K562 (cell line): Measurements from ENCODE around the gene ALDOC. TPM values are rescaled to one million over a fixed set of nuclear protein-coding genes. Genes with fewer than 3 reads are reported as not detected.
A peak's percentile ranks its signal among the peaks of the same experiment; 100 is the strongest.

ENCODE experiments used
- CBFA2T3 ChIP-seq: fragments of 450-650 bp; IDR thresholded peaks from 2 replicates; pipeline ENCODE4 v1.6.1; 2017
- CEBPG ChIP-seq, 3 experiments: fragments of 200-800 bp in 1 of 3; sonication (Bioruptor generic) in 1 of 3; sonication (generic) in 1 of 3; formaldehyde crosslinking in 1 of 3; IDR thresholded peaks in 2 of 3; conservative IDR thresholded peaks in 1 of 3; 2 replicates each; pipeline versions ENCODE4 v1.6.1 to v1.8.0; 2016 to 2022; ENCODE audit warnings: missing compliant biosample characterization in 2 of 3, missing genetic modification characterization in 2 of 3, mild to moderate bottlenecking in 1 of 3, missing genetic modification reagents in 1 of 3
- CREB1 ChIP-seq, 2 experiments: sonication (generic) in 1 of 2; formaldehyde crosslinking in 1 of 2; IDR thresholded peaks; 2 replicates each; pipeline versions ENCODE4 v1.6.1 to v1.8.0; 2012 to 2022; ENCODE audit warnings: inconsistent platforms in 1 of 2, mild to moderate bottlenecking in 1 of 2, missing genetic modification reagents in 1 of 2, moderate library complexity in 1 of 2
- FOXJ2 ChIP-seq: fragments of 200-800 bp; sonication (Bioruptor generic); IDR thresholded peaks from 2 replicates; pipeline ENCODE4 v1.6.1; 2016; ENCODE audit warnings: missing genetic modification characterization, missing compliant biosample characterization
- HEY1 ChIP-seq: fragments of 250-450 bp; sonication (Bioruptor Pico); IDR thresholded peaks from 2 replicates; pipeline ENCODE4 v1.5.0; 2020; ENCODE audit warnings: mild to moderate bottlenecking, moderate library complexity, borderline replicate concordance
- KAT8 ChIP-seq: fragments of 450-650 bp; IDR thresholded peaks from 2 replicates; pipeline ENCODE4 v1.6.1; 2016; ENCODE audit warnings: low read depth, mild to moderate bottlenecking
- MAFF ChIP-seq: IDR thresholded peaks from 2 replicates; pipeline ENCODE4 v1.6.1; 2012; ENCODE audit warnings: low read length, improper control_type of control experiment
- MAFG ChIP-seq: fragments of 450-650 bp; conservative IDR thresholded peaks from 2 replicates; pipeline ENCODE4 v1.6.1; 2016; ENCODE audit warnings: missing genetic modification characterization, missing compliant biosample characterization
- MAZ ChIP-seq, 2 experiments: fragments of 450-650 bp in 1 of 2; sonication (generic) in 1 of 2; formaldehyde crosslinking; IDR thresholded peaks in 1 of 2; conservative IDR thresholded peaks in 1 of 2; 2 replicates each; pipeline versions ENCODE4 v1.4.0 to v1.5.0; 2020; ENCODE audit warnings: mild to moderate bottlenecking in 1 of 2, missing genetic modification reagents in 1 of 2
- MTA1 ChIP-seq: fragments of 450-650 bp; IDR thresholded peaks from 2 replicates; pipeline ENCODE4 v1.6.1; 2017; ENCODE audit warnings: borderline replicate concordance
- RBBP5 ChIP-seq: fragments of 200-600 bp; sonication (generic); IDR thresholded peaks from 2 replicates; pipeline ENCODE4 v1.6.1; 2012; ENCODE audit warnings: borderline replicate concordance, mild to moderate bottlenecking, low read length, control low read depth, inconsistent platforms; ENCODE audit not compliant: insufficient read depth, poor library complexity, severe bottlenecking
- RBM15 ChIP-seq: fragments of 200-400 bp; formaldehyde crosslinking; IDR thresholded peaks from 2 replicates; pipeline ENCODE4 v1.6.1; 2018; ENCODE audit warnings: mild to moderate bottlenecking, low read length, moderate library complexity; ENCODE audit not compliant: insufficient read depth
- RFX7 ChIP-seq: fragments of 250-450 bp; sonication (Bioruptor Pico); IDR thresholded peaks from 2 replicates; pipeline ENCODE4 v1.5.1; 2021; ENCODE audit warnings: mild to moderate bottlenecking
- SMAD3 ChIP-seq: fragments of 450-650 bp; formaldehyde crosslinking; conservative IDR thresholded peaks from 2 replicates; pipeline ENCODE4 v1.4.0; 2020; ENCODE audit warnings: mild to moderate bottlenecking
- SMARCA4 ChIP-seq: fragments of 450-650 bp; IDR thresholded peaks from 2 replicates; pipeline ENCODE4 v1.6.1; 2016
- TAF7 ChIP-seq: fragments of 450-650 bp; IDR thresholded peaks from 2 replicates; pipeline ENCODE4 v1.6.1; 2016; ENCODE audit warnings: missing genetic modification characterization, missing compliant biosample characterization
- ZNF133 ChIP-seq: fragments of 250-450 bp; sonication (Bioruptor Pico); IDR thresholded peaks from 2 replicates; pipeline ENCODE4 v1.4.0; 2020; ENCODE audit warnings: mild to moderate bottlenecking
- ZNF507 ChIP-seq: conservative IDR thresholded peaks from 2 replicates; pipeline ENCODE4 v1.6.1; 2017; ENCODE audit warnings: missing genetic modification characterization, missing compliant biosample characterization
- polyA plus RNA-seq, 8 experiments: library from polyadenylated mRNA; depleted of rRNA in 4 of 8; stranded (reverse) in 5 of 8; unstranded in 3 of 8; fragments of >200 nt; fragmentation: Nextera tagmentation in 2 of 8; fragmentation: Illumina TruSeq in 1 of 8; extraction: Ambion mirVana in 2 of 8; extraction: Trizol in 1 of 8; gene quantifications; 2 replicates each; pipeline versions ENCODE4 v1.2.1 to v1.2.3, GENCODE V29; 2011 to 2014; ENCODE audit warnings: inconsistent platforms in 1 of 8, missing spikeins in 1 of 8
- total RNA-seq, 7 experiments: library from RNA; depleted of rRNA in 6 of 7; stranded (reverse); fragments of >200 nt in 6 of 7; fragmentation: Illumina TruSeq in 2 of 7; extraction: Trizol in 2 of 7; gene quantifications; 2 replicates each; pipeline versions ENCODE4 v1.2.1 to v1.2.3, GENCODE V29; 2011 to 2021; ENCODE audit warnings: low replicate concordance in 1 of 7
- TF ChIP-seq, protein P1 (sequence below): fragments of 450-650 bp; formaldehyde crosslinking; IDR thresholded peaks from 2 replicates; pipeline ENCODE4 v1.4.0; 2020; ENCODE audit warnings: mild to moderate bottlenecking, moderate library complexity
- TF ChIP-seq, protein P2 (sequence below): IDR thresholded peaks from 2 replicates; pipeline ENCODE4 v1.6.1; 2011; ENCODE audit warnings: borderline replicate concordance, low read depth, mild to moderate bottlenecking, moderate library complexity, low read length; ENCODE audit not compliant: insufficient read depth, poor library complexity, severe bottlenecking

The ALDOC gene
- total and polyA plus RNA-seq, 9 of the 15 experiments (the other 6 are each of a cell fraction or from before 2014, with no cell fraction given) = 43.2 to 263 (median 99.2) TPM

DNA sequence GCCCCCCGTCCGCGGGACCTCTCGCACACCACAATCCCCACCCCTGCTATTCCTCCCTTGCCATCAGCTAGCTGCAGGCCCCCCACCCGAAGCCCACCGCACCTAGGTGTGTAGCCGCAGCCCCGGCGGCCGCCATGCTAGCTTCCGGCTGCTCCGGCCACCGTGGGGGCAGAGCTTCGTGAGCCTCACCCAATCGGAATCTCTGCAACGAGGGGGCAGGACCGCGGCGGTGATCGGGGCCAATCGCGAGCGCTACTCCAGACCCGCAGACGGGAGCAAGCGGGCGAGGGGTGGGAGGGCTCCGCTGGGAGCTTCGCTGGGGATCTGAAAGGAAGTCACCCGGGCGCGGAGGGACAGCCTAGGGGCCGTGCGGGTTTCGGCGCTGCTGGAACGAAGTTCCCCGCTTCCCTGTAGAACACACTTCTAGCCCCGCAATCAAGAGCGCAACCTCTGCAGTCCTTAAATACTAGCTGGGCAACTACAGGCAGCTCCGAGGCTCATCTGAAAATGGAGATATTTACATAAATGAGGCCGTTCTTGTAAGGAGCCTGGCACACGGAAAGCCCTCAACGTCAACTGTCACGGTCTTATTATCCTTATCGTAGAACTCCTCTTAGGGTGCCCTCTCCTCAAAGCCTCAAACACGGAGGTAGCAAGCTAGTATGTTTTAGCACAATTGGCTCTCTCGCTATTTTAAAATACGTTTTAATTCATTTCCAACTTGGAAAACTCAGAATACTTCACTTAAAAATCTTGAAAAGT lies 5.2 kb downstream of the ALDOC start, which contains the start of gene PIGS (continued):
- TF ChIP-seq CEBPG (CRISPR knock-in tag; IDR thresholded peaks at IDR 0.05) = no peak
- no peak for TF ChIP-seq CEBPG (tag; conservative IDR thresholded peaks at IDR 0.05 in 1 of 2, IDR thresholded peaks at IDR 0.05 in 1 of 2)
- no peak for TF ChIP-seq RBM15
- no peak for TF ChIP-seq CREB1 (IDR thresholded peaks at IDR 0.05)
- TF ChIP-seq CREB1 (CRISPR knock-in tag; IDR thresholded peaks at IDR 0.05) = no peak
- peak; percentile 31 for TF ChIP-seq RBBP5
- TF ChIP-seq, protein P1, sequence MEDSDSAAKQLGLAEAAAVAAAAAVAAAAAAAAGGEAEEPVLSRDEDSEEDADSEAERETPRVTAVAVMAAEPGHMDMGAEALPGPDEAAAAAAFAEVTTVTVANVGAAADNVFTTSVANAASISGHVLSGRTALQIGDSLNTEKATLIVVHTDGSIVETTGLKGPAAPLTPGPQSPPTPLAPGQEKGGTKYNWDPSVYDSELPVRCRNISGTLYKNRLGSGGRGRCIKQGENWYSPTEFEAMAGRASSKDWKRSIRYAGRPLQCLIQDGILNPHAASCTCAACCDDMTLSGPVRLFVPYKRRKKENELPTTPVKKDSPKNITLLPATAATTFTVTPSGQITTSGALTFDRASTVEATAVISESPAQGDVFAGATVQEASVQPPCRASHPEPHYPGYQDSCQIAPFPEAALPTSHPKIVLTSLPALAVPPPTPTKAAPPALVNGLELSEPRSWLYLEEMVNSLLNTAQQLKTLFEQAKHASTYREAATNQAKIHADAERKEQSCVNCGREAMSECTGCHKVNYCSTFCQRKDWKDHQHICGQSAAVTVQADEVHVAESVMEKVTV (CRISPR knock-in tag) = no peak
- TF ChIP-seq MAFG = no peak
- TF ChIP-seq CBFA2T3 = no peak
- no peak for TF ChIP-seq KAT8
- TF ChIP-seq RFX7 (CRISPR knock-in tag) = no peak
- no peak for TF ChIP-seq FOXJ2 (tag)
- no peak for TF ChIP-seq SMARCA4
- TF ChIP-seq HEY1 (CRISPR knock-in tag) = no peak
- TF ChIP-seq MAFF = no peak
- no peak for TF ChIP-seq ZNF133 (CRISPR knock-in tag)
- TF ChIP-seq SMAD3 (CRISPR knock-in tag) = no peak
- peak; percentile 57 to 74; a peak in 2 of 4 replicates for TF ChIP-seq MAZ (CRISPR knock-in tag; conservative IDR thresholded peaks at IDR 0.05 in 1 of 2, IDR thresholded peaks at IDR 0.05 in 1 of 2)
- TF ChIP-seq MTA1 = no peak
- TF ChIP-seq, protein P2, sequence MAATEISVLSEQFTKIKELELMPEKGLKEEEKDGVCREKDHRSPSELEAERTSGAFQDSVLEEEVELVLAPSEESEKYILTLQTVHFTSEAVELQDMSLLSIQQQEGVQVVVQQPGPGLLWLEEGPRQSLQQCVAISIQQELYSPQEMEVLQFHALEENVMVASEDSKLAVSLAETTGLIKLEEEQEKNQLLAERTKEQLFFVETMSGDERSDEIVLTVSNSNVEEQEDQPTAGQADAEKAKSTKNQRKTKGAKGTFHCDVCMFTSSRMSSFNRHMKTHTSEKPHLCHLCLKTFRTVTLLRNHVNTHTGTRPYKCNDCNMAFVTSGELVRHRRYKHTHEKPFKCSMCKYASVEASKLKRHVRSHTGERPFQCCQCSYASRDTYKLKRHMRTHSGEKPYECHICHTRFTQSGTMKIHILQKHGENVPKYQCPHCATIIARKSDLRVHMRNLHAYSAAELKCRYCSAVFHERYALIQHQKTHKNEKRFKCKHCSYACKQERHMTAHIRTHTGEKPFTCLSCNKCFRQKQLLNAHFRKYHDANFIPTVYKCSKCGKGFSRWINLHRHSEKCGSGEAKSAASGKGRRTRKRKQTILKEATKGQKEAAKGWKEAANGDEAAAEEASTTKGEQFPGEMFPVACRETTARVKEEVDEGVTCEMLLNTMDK = no peak
- TF ChIP-seq ZNF507 (tag) = no peak
- TF ChIP-seq TAF7 = peak; percentile 52
